ENCODE results near the gene PLXDC2. TPM values are rescaled to one million over a fixed set of nuclear protein-coding genes. Genes with fewer than 3 reads are reported as not detected.

PLXDC2 gene
- total RNA-seq, 1 experiment from 2014 or later = 0.21 TPM

- no peaks in the 10 kb centered on the region for H3K27me3 ChIP-seq (ENCODE audit: control insufficient read depth, insufficient read depth, low read length)
- no peaks in the 10 kb centered on the region for H3K36me3 ChIP-seq (ENCODE audit: control insufficient read depth, insufficient read depth, low read length)
- H3K4me3 ChIP-seq (ENCODE audit: low read depth in 2 of 2, low read length in 2 of 2) = no peak overlapping the region
- TF ChIP-seq CTCF (IDR thresholded peaks at IDR 0.05) = no peak
- no peak for TF ChIP-seq SIN3A (IDR thresholded peaks at IDR 0.05; ENCODE audit: borderline replicate concordance, insufficient read depth, low read depth, low read length)
- TF ChIP-seq REST (IDR thresholded peaks at IDR 0.05; ENCODE audit: insufficient read depth in 1 of 2, low read depth in 2 of 2, low read length in 1 of 2) = no peak
- TF ChIP-seq TCF7L2 (IDR thresholded peaks at IDR 0.05; ENCODE audit: low read depth, low read length) = no peak
- TF ChIP-seq POLR2AphosphoS5 (IDR thresholded peaks at IDR 0.05; ENCODE audit: low read depth, low read length) = no peak
- CTCF ChIA-PET = no interaction called here
- ATAC-seq (no peak), DNase-seq (ENCODE audit: low read depth, low spot score) (no peak)
- no peak overlapping the region for H3K27ac ChIP-seq (ENCODE audit: low read length)
- in situ Hi-C loops (cut with HindIII; ENCODE audit: low pct_unique_long_range_greater_than_20kb, low sequenced_read_pairs) (no loop called here), intact Hi-C loops (cut with micrococcal nuclease; ENCODE audit: unreplicated experiment) (no loop called here)
- no peaks in the 10 kb centered on the region for H3K4me1 ChIP-seq (ENCODE audit: control insufficient read depth, insufficient read depth, low read length)
- no TSS peak for BruUV-seq (replicated peaks)
- POLR2A ChIA-PET = no interaction called here
- H3K9me3 ChIP-seq (ENCODE audit: control insufficient read depth, insufficient read depth, low read depth, low read length) = no peaks in the 10 kb centered on the region
Measured at GRCh38 chr10:20105236-20105635, 289.0 kb downstream of the PLXDC2 start.

- ChIA-PET POLR2A (no interaction called here), CTCF (no interaction called here)
- intact Hi-C loops (cut with micrococcal nuclease; ENCODE audit: unreplicated experiment) (no loop called here), in situ Hi-C loops (cut with HindIII; ENCODE audit: low pct_unique_long_range_greater_than_20kb, low sequenced_read_pairs) (no loop called here)
- ATAC-seq (no peak), DNase-seq (ENCODE audit: low read depth, low spot score) (no peak)
- Histone ChIP-seq H3K4me1 (ENCODE audit: control insufficient read depth, insufficient read depth, low read length) (no peaks in the 10 kb centered on the region), H3K9me3 (ENCODE audit: control insufficient read depth, insufficient read depth, low read depth, low read length) (no peaks in the 10 kb centered on the region), H3K27ac (ENCODE audit: low read length) (no peak overlapping the region), H3K27me3 (ENCODE audit: control insufficient read depth, insufficient read depth, low read length) (no peaks in the 10 kb centered on the region), H3K36me3 (ENCODE audit: control insufficient read depth, insufficient read depth, low read length) (no peaks in the 10 kb centered on the region), H3K4me3 (ENCODE audit: low read depth in 2 of 2, low read length in 2 of 2) (no peak overlapping the region)
- TF ChIP-seq POLR2AphosphoS5 (IDR thresholded peaks at IDR 0.05; ENCODE audit: low read depth, low read length) (no peak), SIN3A (IDR thresholded peaks at IDR 0.05; ENCODE audit: borderline replicate concordance, insufficient read depth, low read depth, low read length) (no peak), REST (IDR thresholded peaks at IDR 0.05; ENCODE audit: insufficient read depth in 1 of 2, low read depth in 2 of 2, low read length in 1 of 2) (no peak), TCF7L2 (IDR thresholded peaks at IDR 0.05; ENCODE audit: low read depth, low read length) (no peak), CTCF (IDR thresholded peaks at IDR 0.05) (no peak)
- no TSS peak for BruUV-seq (replicated peaks)
Measured at GRCh38 chr10:20105931-20106330, 289.7 kb downstream of the PLXDC2 start.

Measured in Panc1 (cell line).